NCI-H2029 treated with DMSO at 0.1 percent for 48 hours (cell line): ENCODE data around the gene MT1E.
"Not testable (repeated sequence)": the region's sequence is repeated elsewhere in the genome, so short reads cannot be mapped to it uniquely, and the experiment has no call there.

Experiments used
- DNase-seq: peaks from one replicate; lab custom pipeline; 2025; lab: John Stamatoyannopoulos, UW

The MT1E gene

GRCh38 chr16:56625140-56625942 is at the start of gene MT1E:
Gene MT1E (plus strand): TSS chr16:56625781. CDS start chr16:56625852, 71 bp downstream.
- DNase-seq: peak; percentile 49

GRCh38 chr16:56576585-56577299 is 48.8 kb upstream of the MT1E start:
- DNase-seq: peak; percentile 59

GRCh38 chr16:56577300-56577625 is 48.3 kb upstream of the MT1E start:
- DNase-seq: no peak

DNA sequence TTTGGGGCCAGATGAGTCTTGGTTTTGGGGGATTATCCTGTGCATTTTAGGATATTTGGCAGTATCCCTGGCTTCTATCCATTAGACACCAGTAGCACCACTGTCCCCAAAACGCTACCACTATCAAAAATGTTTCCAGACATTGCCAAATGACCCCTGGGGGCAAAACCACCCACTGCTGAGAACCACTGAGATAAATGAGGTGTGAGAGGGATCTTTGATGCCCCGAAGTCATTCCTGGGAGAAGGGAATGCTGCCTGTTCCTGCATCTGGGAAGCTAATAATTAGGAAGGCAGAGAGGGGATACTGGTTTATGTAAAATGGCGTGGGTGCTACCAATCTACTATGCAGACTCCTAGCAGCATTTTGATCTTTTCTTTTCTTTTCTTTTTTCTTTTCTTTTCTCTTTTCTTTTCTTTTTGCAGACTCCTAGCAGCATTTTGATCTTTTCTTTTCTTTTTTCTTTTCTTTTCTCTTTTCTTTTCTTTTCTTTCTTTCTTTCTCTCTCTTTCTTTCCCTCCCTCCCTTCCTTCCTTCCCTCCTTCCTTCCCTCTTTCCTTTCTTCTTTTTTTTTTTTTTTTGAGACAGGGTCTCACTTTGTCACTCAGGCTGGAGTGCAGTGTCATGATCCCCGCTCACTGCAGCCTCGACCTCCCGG is 45.1 kb upstream of the MT1E start:
- DNase-seq: no peak

GRCh38 chr16:56582911-56583310 is 42.7 kb upstream of the MT1E start:
- DNase-seq: not testable (repeated sequence)

- no peak for DNase-seq
Measured at GRCh38 chr16:56583351-56584168, 42.0 kb upstream of the MT1E start.

DNA sequence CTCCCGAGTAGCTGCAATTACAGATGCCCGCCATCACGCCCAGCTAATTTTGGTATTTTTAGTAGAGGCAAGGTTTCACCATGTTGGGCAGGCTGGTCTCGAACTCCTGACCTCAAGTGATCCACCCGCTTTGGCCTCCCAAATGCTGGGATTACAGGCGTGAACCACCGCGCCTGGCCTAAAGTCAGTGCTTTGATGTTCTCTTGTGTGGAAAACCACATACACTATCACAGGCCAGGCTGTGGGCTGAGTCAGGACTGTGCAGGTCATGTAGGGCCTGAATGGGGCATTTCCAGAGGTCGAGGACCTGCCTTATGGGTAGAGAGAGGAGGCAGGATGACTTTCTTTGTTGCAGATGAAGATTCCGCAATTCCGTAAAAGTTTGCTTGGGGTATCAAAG is 41.3 kb upstream of the MT1E start:
- DNase-seq: no peak

DNA sequence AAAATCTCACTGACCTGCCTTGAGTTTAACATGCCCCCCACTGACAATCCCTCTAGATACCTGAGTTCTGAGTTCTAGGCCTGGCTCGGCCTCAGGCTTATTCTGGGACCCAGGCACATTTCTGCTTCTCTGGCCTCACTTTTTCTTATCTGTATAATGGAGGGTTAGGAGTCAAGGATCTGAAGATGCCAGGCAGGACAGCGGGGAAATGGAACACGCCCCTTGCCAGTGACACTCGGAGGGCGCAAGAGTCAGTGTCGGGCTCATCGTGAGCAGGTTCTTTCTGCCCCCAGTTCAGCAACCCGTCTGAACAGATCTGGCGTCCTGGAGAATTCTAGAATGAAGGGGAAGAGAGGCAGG is 36.8 kb upstream of the MT1E start:
- DNase-seq: no peak

GRCh38 chr16:56589141-56590039 is 36.2 kb upstream of the MT1E start, which contains the start of gene MT3:
Gene MT3 (plus strand): TSS chr16:56589528. CDS start chr16:56589591, 63 bp downstream.
- no peak for DNase-seq

DNA sequence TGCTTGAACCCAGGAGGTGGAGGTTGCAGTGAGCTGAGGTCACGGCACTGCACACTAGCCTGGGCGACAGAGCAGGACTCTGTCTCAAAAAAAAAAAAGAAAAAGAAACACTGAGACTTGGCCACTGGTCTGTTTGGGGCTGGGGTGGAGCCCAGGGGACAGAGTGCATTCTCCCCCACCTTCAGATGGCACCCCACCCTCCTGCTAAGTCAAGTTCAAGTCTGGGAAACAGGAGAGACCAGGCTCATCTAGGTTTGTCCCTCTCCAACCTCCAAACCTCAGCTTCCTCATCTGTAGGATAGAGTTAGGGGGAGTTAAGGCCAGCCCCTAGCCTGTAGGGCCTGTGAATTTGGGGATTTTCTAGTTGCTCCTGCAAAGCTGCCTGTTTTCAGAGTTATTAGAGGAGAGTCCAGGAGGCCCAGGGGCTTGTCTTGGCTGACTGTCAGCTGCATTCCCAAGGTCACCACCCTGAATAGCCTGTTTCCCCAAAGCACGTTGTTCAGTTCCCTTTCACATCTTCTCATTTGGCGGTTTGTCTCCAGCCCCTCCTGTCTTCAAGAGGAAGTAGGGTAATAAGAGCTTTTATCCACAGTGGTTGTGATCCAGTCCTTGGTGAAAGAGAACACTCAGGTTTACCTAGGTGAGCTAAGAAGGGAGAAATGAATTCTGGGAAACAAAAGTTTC is 34.1 kb upstream of the MT1E start:
- no peak for DNase-seq

DNA sequence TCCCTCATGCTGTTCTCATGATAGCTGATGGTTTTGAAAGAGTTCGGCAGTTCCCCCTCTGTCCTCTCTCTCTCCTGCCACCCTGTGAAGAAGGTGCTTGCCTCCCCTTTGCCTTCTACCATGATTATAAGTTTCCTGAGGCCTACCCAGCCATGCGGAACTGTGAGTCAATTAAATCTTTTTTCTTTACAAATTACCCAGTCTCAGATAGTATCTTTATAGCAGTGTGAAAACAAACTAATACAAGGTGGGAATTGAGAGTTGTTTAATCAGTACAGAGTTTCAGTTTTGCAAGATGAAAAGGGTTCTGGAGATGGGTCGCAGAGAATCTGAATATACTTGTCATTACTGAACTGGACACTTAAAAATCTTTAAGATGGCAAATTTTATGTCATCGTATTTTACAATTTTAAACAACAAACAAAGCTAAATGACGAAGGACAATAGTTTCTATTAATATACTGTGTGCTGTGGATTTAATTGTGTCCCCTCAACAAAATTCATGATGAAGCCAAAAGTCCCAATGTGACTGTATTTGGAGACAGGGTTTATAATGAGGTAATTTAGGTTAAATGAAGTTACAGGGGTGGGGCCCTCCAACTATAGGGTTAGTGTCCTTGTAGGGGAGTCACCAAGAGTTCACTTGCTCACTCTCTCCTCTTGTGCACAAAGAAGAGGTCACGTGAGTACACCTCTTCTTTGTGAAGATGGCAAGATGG is 31.8 kb upstream of the MT1E start:
- no peak for DNase-seq

- DNase-seq: no peak
Measured at GRCh38 chr16:56594292-56594619, 31.3 kb upstream of the MT1E start.

- DNase-seq: no peak
Measured at GRCh38 chr16:56600398-56600999, 25.1 kb upstream of the MT1E start.

DNA sequence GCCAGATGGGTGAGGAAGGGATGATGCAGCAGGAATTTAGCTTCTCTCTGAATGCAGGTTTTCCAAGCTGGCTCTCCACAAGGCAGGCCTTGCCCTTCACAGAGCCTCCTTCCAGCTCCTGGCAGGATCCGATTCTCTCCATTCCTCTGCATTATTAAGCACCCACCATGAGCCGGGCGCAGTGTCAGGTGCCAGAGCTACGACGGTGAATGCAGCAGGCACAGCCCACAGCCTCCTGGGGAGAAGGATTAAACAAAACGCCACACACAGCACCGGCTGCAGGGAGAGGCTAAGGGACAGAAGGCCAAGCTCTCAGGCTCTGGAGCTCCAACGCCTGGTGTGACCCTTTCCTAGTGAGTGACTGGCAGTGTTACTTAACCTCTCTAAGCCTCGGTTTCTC is 24.3 kb upstream of the MT1E start:
- no peak for DNase-seq

GRCh38 chr16:56603589-56603988 is 22.0 kb upstream of the MT1E start:
- no peak for DNase-seq

GRCh38 chr16:56604966-56605365 is 20.6 kb upstream of the MT1E start:
- DNase-seq: no peak

GRCh38 chr16:56605475-56605874 is 20.1 kb upstream of the MT1E start:
- no peak for DNase-seq

GRCh38 chr16:56606071-56606475 is 19.5 kb upstream of the MT1E start:
- DNase-seq: no peak

- peak; percentile 37 for DNase-seq
Measured at GRCh38 chr16:56606476-56607108, 19.0 kb upstream of the MT1E start.
